Vagina (tissue), 2 donors: ENCODE measurements around the gene CCDC87. TPM values are rescaled to one million over a fixed set of nuclear protein-coding genes. Genes with fewer than 3 reads are reported as not detected.
A peak's percentile ranks its signal among the peaks of the same experiment; 100 is the strongest.

Experiments
- DNase-seq, 2 donors: peaks; one replicate each; pipeline ENCODE4 v3.0.0-alpha.2; 2017; ENCODE audit errors: extremely low spot score in 2 of 2
- H3K27ac ChIP-seq: fragments of 200-600 bp; sonication (generic); one replicate; pipeline ENCODE4 v1.5.1; 2019
- H3K27me3 ChIP-seq: fragments of 200-600 bp; sonication (generic); one replicate; pipeline ENCODE4 v1.5.1; 2019
- H3K36me3 ChIP-seq, 2 donors: fragments of 200-600 bp; sonication (generic); one replicate each; pipeline ENCODE4 v1.5.1; 2017 to 2019
- H3K4me1 ChIP-seq: fragments of 200-600 bp; sonication (generic); one replicate; pipeline ENCODE4 v1.5.1; 2019
- H3K4me3 ChIP-seq, 2 donors: fragments of 200-600 bp; sonication (generic); 1 replicate in 1 of 2; 2 replicates in 1 of 2; pipeline ENCODE4 v1.5.1; 2016 to 2019
- H3K9me3 ChIP-seq: fragments of 200-600 bp; sonication (generic); one replicate; pipeline ENCODE4 v1.5.1; 2019
- CTCF ChIP-seq, 3 experiments: fragments of 450-650 bp in 2 of 3; fragments of 200-600 bp in 1 of 3; sonication (generic) in 1 of 3; IDR thresholded peaks; one replicate each; pipeline ENCODE4 v1.5.1; 2017 to 2019; ENCODE audit warnings: antibody characterized with exemption in 3 of 3, mild to moderate bottlenecking in 2 of 3, moderate library complexity in 2 of 3
- POLR2A ChIP-seq, 2 donors: fragments of 450-650 bp; IDR thresholded peaks; one replicate each; pipeline ENCODE4 v1.6.1; 2017; ENCODE audit warnings: antibody characterized with exemption in 2 of 2, mild to moderate bottlenecking in 2 of 2, moderate library complexity in 2 of 2
- POLR2AphosphoS5 ChIP-seq, 2 donors: sonication (generic); formaldehyde crosslinking; IDR thresholded peaks; one replicate each; pipeline ENCODE4 v1.9.0; 2017; ENCODE audit warnings: antibody characterized with exemption in 2 of 2, mild to moderate bottlenecking in 2 of 2, low read depth in 1 of 2; ENCODE audit not compliant: insufficient read depth in 1 of 2
- intact Hi-C: fragments of 100-400 bp; cut with DNase I; formaldehyde crosslinking; loops from one replicate; pipeline ENCODE4 v1.15.1; 2023
- total RNA-seq: library from RNA; depleted of rRNA; stranded (reverse); fragments of >200 nt; gene quantifications from one replicate; pipeline ENCODE4 v1.2.3, GENCODE V29; 2016

Gene CCDC87
- total RNA-seq, 1 donor from 2014 or later = 0.74 TPM

GRCh38 chr11:66581261-66581660 lies 11.6 kb downstream of the CCDC87 start:
- DNase-seq = no peak
- no peaks in the 10 kb centered on the region for H3K36me3 ChIP-seq
- H3K27ac ChIP-seq = no peak overlapping the region
- TF ChIP-seq POLR2A (IDR thresholded peaks at IDR 0.05) = no peak
- TF ChIP-seq POLR2AphosphoS5 (IDR thresholded peaks at IDR 0.05; ENCODE audit: insufficient read depth in 1 of 2, low read depth in 1 of 2) = no peak
- TF ChIP-seq CTCF (IDR thresholded peaks at IDR 0.05) = no peak
- H3K4me3 ChIP-seq = no peak overlapping the region
- intact Hi-C loops = no loop called here
- H3K4me1 ChIP-seq = no peaks in the 10 kb centered on the region
- no peaks in the 10 kb centered on the region for H3K27me3 ChIP-seq
- H3K9me3 ChIP-seq = no peaks in the 10 kb centered on the region

DNA sequence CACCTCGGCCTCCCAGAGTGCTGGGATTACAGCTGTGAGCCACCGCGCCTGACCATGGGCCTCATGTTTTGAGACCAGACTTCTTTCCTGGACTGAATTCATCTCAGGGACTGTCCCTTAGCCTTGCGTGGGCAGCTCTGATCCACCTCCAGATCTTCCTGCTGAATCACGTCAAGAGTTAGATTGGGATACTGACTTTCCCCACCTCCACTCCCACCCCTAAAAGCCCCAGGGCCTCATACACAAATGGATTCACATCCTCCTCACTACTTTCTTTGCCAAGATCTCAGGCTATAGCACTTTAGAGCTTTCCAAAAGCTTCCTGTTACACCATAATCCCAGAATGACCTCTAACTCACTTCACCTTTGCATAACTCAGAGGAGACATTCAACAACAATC lies 12.1 kb downstream of the CCDC87 start:
- DNase-seq = no peak
- intact Hi-C loops = no loop called here
- no peak for TF ChIP-seq CTCF (IDR thresholded peaks at IDR 0.05)
- no peak for TF ChIP-seq POLR2AphosphoS5 (IDR thresholded peaks at IDR 0.05; ENCODE audit: insufficient read depth in 1 of 2, low read depth in 1 of 2)
- no peak for TF ChIP-seq POLR2A (IDR thresholded peaks at IDR 0.05)
- H3K4me3 ChIP-seq = no peak overlapping the region
- no peaks in the 10 kb centered on the region for H3K27me3 ChIP-seq
- no peaks in the 10 kb centered on the region for H3K4me1 ChIP-seq
- no peak overlapping the region for H3K27ac ChIP-seq
- no peaks in the 10 kb centered on the region for H3K9me3 ChIP-seq
- no peaks in the 10 kb centered on the region for H3K36me3 ChIP-seq

- Histone ChIP-seq H3K27me3 (no peaks in the 10 kb centered on the region), H3K36me3 (no peaks in the 10 kb centered on the region), H3K4me3 (no peak overlapping the region), H3K9me3 (no peaks in the 10 kb centered on the region), H3K27ac (no peak overlapping the region), H3K4me1 (no peaks in the 10 kb centered on the region)
- DNase-seq = no peak
- TF ChIP-seq POLR2AphosphoS5 (IDR thresholded peaks at IDR 0.05; ENCODE audit: insufficient read depth in 1 of 2, low read depth in 1 of 2) (peak in 1 of 2 donors; percentile 39), POLR2A (IDR thresholded peaks at IDR 0.05) (no peak), CTCF (IDR thresholded peaks at IDR 0.05) (peak; percentile 76 to 84 (median 80))
- intact Hi-C loops = loop anchor here (1.0 kb wide), 1 partner anchor 99 kb away; no protein-coding TSS in a partner anchor
Measured at GRCh38 chr11:66579017-66579606, 13.8 kb downstream of the CCDC87 start.

- Histone ChIP-seq H3K4me1 (peaks cover 20% of the 10 kb centered on the region), H3K27ac (no peak overlapping the region), H3K27me3 (no peaks in the 10 kb centered on the region), H3K9me3 (no peaks in the 10 kb centered on the region), H3K36me3 (no peaks in the 10 kb centered on the region), H3K4me3 (no peak overlapping the region)
- intact Hi-C loops = no loop called here
- no peak for DNase-seq
- no peak for TF ChIP-seq CTCF (IDR thresholded peaks at IDR 0.05)
- no peak for TF ChIP-seq POLR2AphosphoS5 (IDR thresholded peaks at IDR 0.05; ENCODE audit: insufficient read depth in 1 of 2, low read depth in 1 of 2)
- TF ChIP-seq POLR2A (IDR thresholded peaks at IDR 0.05) = no peak
Measured at GRCh38 chr11:66570850-66571180, 22.0 kb downstream of the CCDC87 start.

- no peak for DNase-seq
- intact Hi-C loops = no loop called here
- Histone ChIP-seq H3K27me3 (no peaks in the 10 kb centered on the region), H3K27ac (no peak overlapping the region), H3K4me3 (no peak overlapping the region), H3K9me3 (no peaks in the 10 kb centered on the region), H3K4me1 (peaks cover 20% of the 10 kb centered on the region), H3K36me3 (no peaks in the 10 kb centered on the region)
- TF ChIP-seq POLR2A (IDR thresholded peaks at IDR 0.05) = no peak
- no peak for TF ChIP-seq POLR2AphosphoS5 (IDR thresholded peaks at IDR 0.05; ENCODE audit: insufficient read depth in 1 of 2, low read depth in 1 of 2)
- no peak for TF ChIP-seq CTCF (IDR thresholded peaks at IDR 0.05)
Measured at GRCh38 chr11:66570079-66570849, 22.6 kb downstream of the CCDC87 start.
